Esophagus squamous epithelium (tissue), 5 donors: ENCODE measurements around the gene MCM9. TPM values are rescaled to one million over a fixed set of nuclear protein-coding genes. Genes with fewer than 3 reads are reported as not detected.

ENCODE experiments used
- DNase-seq: peaks from one replicate; lab custom pipeline; 2025; lab: John Stamatoyannopoulos, UW
- H3K27ac ChIP-seq, 4 donors: fragments of 200-600 bp; sonication (generic); one replicate each; pipeline ENCODE4 v1.5.1; 2016 to 2019; ENCODE audit warnings: mild to moderate bottlenecking in 1 of 4
- H3K27me3 ChIP-seq, 4 donors: fragments of 200-600 bp; sonication (generic); 1 replicate in 3 of 4; 2 replicates in 1 of 4; pipeline versions ENCODE4 v1.5.1 to v1.6.0; 2017 to 2021; ENCODE audit warnings: antibody characterized with exemption in 1 of 4
- H3K36me3 ChIP-seq, 3 donors: fragments of 200-600 bp; sonication (generic); one replicate each; pipeline ENCODE4 v1.5.1; 2016 to 2019
- H3K4me1 ChIP-seq, 3 donors: fragments of 200-600 bp; sonication (generic); one replicate each; pipeline ENCODE4 v1.5.1; 2017 to 2019
- H3K4me3 ChIP-seq, 4 donors: fragments of 200-600 bp; sonication (generic); 1 replicate in 3 of 4; 2 replicates in 1 of 4; pipeline ENCODE4 v1.5.1; 2016 to 2019; ENCODE audit warnings: mild to moderate bottlenecking in 2 of 4, moderate library complexity in 1 of 4
- H3K9me3 ChIP-seq, 3 donors: fragments of 200-600 bp; sonication (generic); one replicate each; pipeline ENCODE4 v1.5.1; 2016 to 2019
- CTCF ChIP-seq, 6 experiments: fragments of 450-650 bp in 4 of 6; fragments of 200-600 bp in 2 of 6; sonication (generic) in 2 of 6; IDR thresholded peaks; one replicate each; pipeline ENCODE4 v1.5.1; 2016 to 2019; ENCODE audit warnings: antibody characterized with exemption in 6 of 6, mild to moderate bottlenecking in 4 of 6, moderate library complexity in 4 of 6
- POLR2A ChIP-seq, 4 donors: fragments of 450-650 bp; IDR thresholded peaks; one replicate each; pipeline ENCODE4 v1.6.1; 2017; ENCODE audit warnings: antibody characterized with exemption in 4 of 4, mild to moderate bottlenecking in 4 of 4, moderate library complexity in 3 of 4
- WGBS, 2 donors: methylation state at CpG; one replicate each; pipeline ENCODE4 v1.1.5; 2018; 5-methylcytosine and 5-hydroxymethylcytosine counted together
- intact Hi-C: fragments of 100-400 bp; cut with DNase I; formaldehyde crosslinking; loops from one replicate; pipeline ENCODE4 v1.15.0; 2022
- total RNA-seq, 4 donors: library from RNA; depleted of rRNA; stranded (reverse); fragments of >200 nt; gene quantifications; one replicate each; pipeline ENCODE4 v1.1.0, GENCODE V29; 2016
- donor health status: DM: yes; HTN: yes; CAD: no.

Gene MCM9
- total RNA-seq, 4 donors from 2014 or later = 11.1 to 22.3 (median 15.1) TPM

GRCh38 chr6:118785601-118786000 is 149.4 kb downstream of the MCM9 start:
- H3K36me3 ChIP-seq = no peaks in the 10 kb centered on the region
- H3K4me1 ChIP-seq = peaks cover 6 to 17% (median 7%) of the 10 kb centered on the region in 3 donors
- H3K27me3 ChIP-seq = no peaks in the 10 kb centered on the region
- H3K4me3 ChIP-seq = no peak overlapping the region
- no peaks in the 10 kb centered on the region for H3K9me3 ChIP-seq
- no peak overlapping the region for H3K27ac ChIP-seq
- no peak for DNase-seq
- intact Hi-C loops = no loop called here
- WGBS, 2 donors = 92 to 100% methylated on average over 3 of the region's 3 CpGs
- TF ChIP-seq POLR2A (IDR thresholded peaks at IDR 0.05) (no peak), CTCF (IDR thresholded peaks at IDR 0.05) (no peak)

GRCh38 chr6:118784641-118785164 is 150.3 kb downstream of the MCM9 start:
- peak overlapping the region in 3 of 4 donors; percentile 21 to 61 (median 56) for H3K27ac ChIP-seq
- H3K4me3 ChIP-seq = no peak overlapping the region
- no peak for DNase-seq
- no peaks in the 10 kb centered on the region for H3K27me3 ChIP-seq
- H3K36me3 ChIP-seq = no peaks in the 10 kb centered on the region
- TF ChIP-seq CTCF (IDR thresholded peaks at IDR 0.05) = no peak
- TF ChIP-seq POLR2A (IDR thresholded peaks at IDR 0.05) = no peak
- H3K9me3 ChIP-seq = no peaks in the 10 kb centered on the region
- WGBS, 2 donors = 26 to 59% methylated on average over 2 to 3 of the region's 5 CpGs
- intact Hi-C loops = no loop called here
- peaks cover 6 to 17% (median 7%) of the 10 kb centered on the region in 3 donors for H3K4me1 ChIP-seq

- DNase-seq = no peak
Observed at GRCh38 chr6:118783931-118784550, 150.9 kb downstream of the MCM9 start.

GRCh38 chr6:118782651-118783050 is 152.3 kb downstream of the MCM9 start:
- no peak overlapping the region for H3K4me3 ChIP-seq
- H3K27ac ChIP-seq = no peak overlapping the region
- H3K4me1 ChIP-seq = peaks cover 6 to 17% (median 7%) of the 10 kb centered on the region in 3 donors
- H3K9me3 ChIP-seq = no peaks in the 10 kb centered on the region
- no peak for DNase-seq
- WGBS, 2 donors = 69 to 87% methylated on average over 3 of the region's 3 CpGs
- intact Hi-C loops = no loop called here
- no peaks in the 10 kb centered on the region for H3K36me3 ChIP-seq
- no peaks in the 10 kb centered on the region for H3K27me3 ChIP-seq
- TF ChIP-seq CTCF (IDR thresholded peaks at IDR 0.05) (no peak), POLR2A (IDR thresholded peaks at IDR 0.05) (no peak)

More at GRCh38 chr6:118783931-118784550, 150.9 kb downstream of the MCM9 start:
- Histone ChIP-seq H3K4me1 (peaks cover 6 to 17% (median 7%) of the 10 kb centered on the region in 3 donors), H3K27me3 (no peaks in the 10 kb centered on the region), H3K36me3 (no peaks in the 10 kb centered on the region), H3K9me3 (no peaks in the 10 kb centered on the region), H3K4me3 (no peak overlapping the region), H3K27ac (no peak overlapping the region)
- no peak for TF ChIP-seq POLR2A (IDR thresholded peaks at IDR 0.05)
- TF ChIP-seq CTCF (IDR thresholded peaks at IDR 0.05) = no peak
- 39 to 59% methylated on average over 5 of the region's 5 CpGs for WGBS, 2 donors
- intact Hi-C loops = no loop called here

GRCh38 chr6:118781897-118782296 is 153.1 kb downstream of the MCM9 start:
- TF ChIP-seq CTCF (IDR thresholded peaks at IDR 0.05) (no peak), POLR2A (IDR thresholded peaks at IDR 0.05) (no peak)
- Histone ChIP-seq H3K4me1 (peaks cover 7 to 23% (median 10%) of the 10 kb centered on the region in 3 donors), H3K27me3 (no peaks in the 10 kb centered on the region), H3K9me3 (no peaks in the 10 kb centered on the region), H3K4me3 (no peak overlapping the region), H3K36me3 (no peaks in the 10 kb centered on the region), H3K27ac (no peak overlapping the region)
- intact Hi-C loops = no loop called here
- DNase-seq = no peak
- WGBS, 2 donors = 79 to 83% methylated on average over 2 of the region's 2 CpGs
